HUES6 (cell line): Measurements from ENCODE around the gene GNG13.

Source experiments
- H3K27ac ChIP-seq: 2 replicates; pipeline ENCODE4 v1.7.0; 2013; ENCODE audit warnings: low read depth, mild to moderate bottlenecking, low read length, inconsistent platforms
- H3K27me3 ChIP-seq: 2 replicates; pipeline ENCODE4 v1.6.1; 2013; ENCODE audit warnings: low read length; ENCODE audit not compliant: control insufficient read depth, insufficient read depth
- H3K36me3 ChIP-seq: 2 replicates; pipeline ENCODE4 v1.6.1; 2013; ENCODE audit warnings: low read length; ENCODE audit not compliant: control insufficient read depth, insufficient read depth
- H3K4me1 ChIP-seq: 2 replicates; pipeline ENCODE4 v1.6.1; 2013; ENCODE audit warnings: low read length; ENCODE audit not compliant: control insufficient read depth, insufficient read depth
- H3K4me3 ChIP-seq: 2 replicates; pipeline ENCODE4 v1.5.1; 2013; ENCODE audit warnings: low read depth, low read length
- H3K9ac ChIP-seq: one replicate; pipeline ENCODE4 v1.6.1; 2013; ENCODE audit warnings: mild to moderate bottlenecking, low read length
- H3K9me3 ChIP-seq: 2 replicates; pipeline ENCODE4 v1.6.1; 2013; ENCODE audit warnings: low read depth, low read length; ENCODE audit not compliant: control insufficient read depth, insufficient read depth

Gene GNG13

DNA sequence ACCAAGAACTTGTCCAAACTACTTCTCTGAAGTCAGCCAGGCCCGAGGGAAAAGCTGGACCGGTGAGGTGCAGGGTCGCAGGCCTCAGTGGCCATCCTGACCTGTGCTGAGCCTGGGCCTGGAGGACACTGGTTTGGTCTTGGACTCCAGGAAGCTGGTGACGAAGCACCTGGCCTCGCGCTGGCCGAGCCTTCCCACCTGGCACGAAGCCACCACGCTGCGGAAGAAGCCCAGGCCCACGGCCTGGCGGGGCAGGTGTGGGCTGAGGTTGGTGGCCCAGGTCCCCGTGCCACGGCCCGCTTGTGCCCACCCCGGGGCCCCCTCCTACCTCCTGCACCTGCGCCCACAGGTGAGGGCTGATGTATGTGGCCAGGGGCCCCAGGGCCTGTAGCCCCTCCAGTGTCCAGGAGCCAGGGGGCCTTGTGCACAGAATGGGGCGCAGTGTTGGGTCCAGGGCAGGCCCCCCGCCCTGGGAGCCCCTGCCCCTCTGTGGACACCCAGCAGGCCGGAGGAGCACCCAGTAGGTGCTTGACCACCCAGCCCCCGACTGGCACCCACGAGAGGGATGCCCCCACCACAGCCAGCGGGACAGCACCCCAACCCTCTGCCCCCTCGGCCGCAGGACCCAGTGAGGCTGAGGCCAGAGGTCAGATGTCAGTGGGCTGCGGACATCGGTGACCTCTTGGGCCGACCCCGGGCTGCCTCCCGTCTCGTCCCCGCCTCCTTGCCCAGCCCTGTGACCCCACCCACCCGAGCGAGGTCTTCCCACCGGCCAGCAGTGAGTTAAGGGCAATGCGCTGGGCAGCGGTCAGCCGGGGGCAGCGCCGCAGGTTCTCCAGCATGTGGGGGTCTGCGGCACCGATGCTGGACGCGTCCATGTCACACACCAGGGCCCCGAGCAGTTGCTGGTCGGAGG, 26.2 kb downstream of the GNG13 start:
- H3K9ac ChIP-seq: no peak overlapping the region
- H3K36me3 ChIP-seq: no peaks in the 10 kb centered on the region
- no peak overlapping the region for H3K4me3 ChIP-seq
- no peaks in the 10 kb centered on the region; the same call in 1 of the 2 replicates for H3K4me1 ChIP-seq
- no peaks in the 10 kb centered on the region for H3K9me3 ChIP-seq
- H3K27me3 ChIP-seq: no peaks in the 10 kb centered on the region
- no peak overlapping the region for H3K27ac ChIP-seq

GRCh38 chr16:772959-773358, 27.6 kb downstream of the GNG13 start:
- no peak overlapping the region for H3K27ac ChIP-seq
- no peaks in the 10 kb centered on the region for H3K9me3 ChIP-seq
- H3K27me3 ChIP-seq: no peaks in the 10 kb centered on the region
- H3K36me3 ChIP-seq: no peaks in the 10 kb centered on the region
- no peak overlapping the region for H3K4me3 ChIP-seq
- H3K9ac ChIP-seq: no peak overlapping the region
- H3K4me1 ChIP-seq: no peaks in the 10 kb centered on the region; the same call in 1 of the 2 replicates

- Histone ChIP-seq H3K9ac (no peak overlapping the region), H3K9me3 (no peaks in the 10 kb centered on the region), H3K4me3 (no peak overlapping the region), H3K4me1 (no peaks in the 10 kb centered on the region; the same call in 1 of the 2 replicates), H3K27ac (no peak overlapping the region), H3K36me3 (no peaks in the 10 kb centered on the region), H3K27me3 (no peaks in the 10 kb centered on the region)
These were observed 30.1 kb downstream of the GNG13 start for GRCh38 chr16:770411-770810.

DNA sequence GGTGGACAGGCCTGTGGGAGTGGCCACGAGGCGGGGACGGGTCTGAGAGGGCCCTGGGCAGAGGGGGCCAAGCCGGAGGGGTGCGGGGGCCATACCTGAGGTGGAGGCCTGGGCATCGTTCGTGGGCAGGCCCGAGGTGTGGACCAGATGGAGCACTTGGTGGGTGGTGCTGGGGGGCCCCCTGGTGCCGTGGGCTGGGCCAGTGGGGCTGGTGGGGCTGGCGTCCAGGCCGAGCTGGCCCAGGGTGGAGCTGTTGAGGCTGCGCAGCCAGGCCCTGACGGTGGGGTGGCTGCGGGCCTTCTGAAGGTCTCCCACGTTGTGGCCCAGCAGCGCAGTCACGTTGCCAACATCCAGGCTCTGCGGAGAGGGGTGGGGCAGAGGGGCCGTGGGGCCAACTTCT, 30.6 kb downstream of the GNG13 start:
- Histone ChIP-seq H3K4me3 (no peak overlapping the region), H3K27ac (no peak overlapping the region), H3K36me3 (no peaks in the 10 kb centered on the region), H3K9ac (no peak overlapping the region), H3K27me3 (no peaks in the 10 kb centered on the region), H3K4me1 (no peaks in the 10 kb centered on the region; the same call in 1 of the 2 replicates), H3K9me3 (no peaks in the 10 kb centered on the region)

GRCh38 chr16:769184-769784, 31.2 kb downstream of the GNG13 start:
- H3K4me3 ChIP-seq: no peak overlapping the region

DNA sequence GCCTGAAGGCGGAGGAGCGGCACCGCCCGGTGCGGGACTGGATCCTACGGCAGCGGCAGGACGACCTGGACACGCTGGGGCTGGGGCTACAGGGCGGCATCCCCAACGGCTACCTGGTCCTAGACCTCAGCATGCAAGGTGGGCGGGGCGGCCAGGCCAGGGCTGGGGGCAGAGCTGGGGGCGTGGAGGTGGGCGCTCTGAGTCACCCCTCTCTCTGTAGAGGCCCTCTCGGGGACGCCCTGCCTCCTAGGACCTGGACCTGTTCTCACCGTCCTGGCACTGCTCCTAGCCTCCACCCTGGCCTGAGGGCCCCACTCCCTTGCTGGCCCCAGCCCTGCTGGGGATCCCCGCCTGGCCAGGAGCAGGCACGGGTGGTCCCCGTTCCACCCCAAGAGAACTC, 32.1 kb downstream of the GNG13 start:
- no peak overlapping the region for H3K9ac ChIP-seq
- H3K4me1 ChIP-seq: no peaks in the 10 kb centered on the region; the same call in 1 of the 2 replicates
- no peaks in the 10 kb centered on the region for H3K27me3 ChIP-seq
- no peaks in the 10 kb centered on the region for H3K36me3 ChIP-seq
- no peaks in the 10 kb centered on the region for H3K9me3 ChIP-seq
- H3K4me3 ChIP-seq: no peak overlapping the region; the same call in 1 of the 2 replicates
- no peak overlapping the region for H3K27ac ChIP-seq

More at GRCh38 chr16:769184-769784, 31.2 kb downstream of the GNG13 start:
- Histone ChIP-seq H3K36me3 (no peaks in the 10 kb centered on the region), H3K9ac (no peak overlapping the region), H3K4me1 (no peaks in the 10 kb centered on the region; the same call in 1 of the 2 replicates), H3K27ac (no peak overlapping the region), H3K9me3 (no peaks in the 10 kb centered on the region), H3K27me3 (no peaks in the 10 kb centered on the region)

DNA sequence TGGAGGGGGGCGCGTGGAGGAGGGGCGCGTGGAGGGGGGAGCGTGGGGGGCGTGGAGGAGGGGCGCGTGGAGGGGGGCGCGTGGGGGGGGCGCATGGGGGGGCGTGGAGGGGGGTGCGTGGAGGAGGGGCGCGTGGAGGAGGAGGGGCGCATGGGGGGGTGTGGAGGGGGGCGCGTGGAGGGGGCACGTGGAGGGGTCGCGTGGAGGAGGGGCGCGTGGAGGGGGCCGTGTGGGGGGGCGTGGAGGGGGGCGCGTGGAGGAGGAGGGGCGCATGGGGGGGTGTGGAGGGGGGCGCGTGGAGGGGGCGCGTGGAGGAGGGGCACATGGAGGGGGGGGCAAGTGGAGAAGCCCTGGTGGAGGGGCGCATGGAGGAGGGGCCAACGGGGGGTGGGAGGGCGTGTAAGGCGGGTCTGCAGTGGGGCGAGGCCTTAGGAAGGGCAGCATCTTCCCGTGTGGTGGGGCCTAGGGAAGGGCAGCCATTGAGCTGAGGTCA, 32.7 kb downstream of the GNG13 start:
- H3K9ac ChIP-seq: no peak overlapping the region
- H3K4me3 ChIP-seq: no peak overlapping the region
- H3K9me3 ChIP-seq: no peaks in the 10 kb centered on the region
- H3K27me3 ChIP-seq: no peaks in the 10 kb centered on the region
- H3K4me1 ChIP-seq: no peaks in the 10 kb centered on the region; the same call in 1 of the 2 replicates
- no peak overlapping the region for H3K27ac ChIP-seq
- H3K36me3 ChIP-seq: no peaks in the 10 kb centered on the region

DNA sequence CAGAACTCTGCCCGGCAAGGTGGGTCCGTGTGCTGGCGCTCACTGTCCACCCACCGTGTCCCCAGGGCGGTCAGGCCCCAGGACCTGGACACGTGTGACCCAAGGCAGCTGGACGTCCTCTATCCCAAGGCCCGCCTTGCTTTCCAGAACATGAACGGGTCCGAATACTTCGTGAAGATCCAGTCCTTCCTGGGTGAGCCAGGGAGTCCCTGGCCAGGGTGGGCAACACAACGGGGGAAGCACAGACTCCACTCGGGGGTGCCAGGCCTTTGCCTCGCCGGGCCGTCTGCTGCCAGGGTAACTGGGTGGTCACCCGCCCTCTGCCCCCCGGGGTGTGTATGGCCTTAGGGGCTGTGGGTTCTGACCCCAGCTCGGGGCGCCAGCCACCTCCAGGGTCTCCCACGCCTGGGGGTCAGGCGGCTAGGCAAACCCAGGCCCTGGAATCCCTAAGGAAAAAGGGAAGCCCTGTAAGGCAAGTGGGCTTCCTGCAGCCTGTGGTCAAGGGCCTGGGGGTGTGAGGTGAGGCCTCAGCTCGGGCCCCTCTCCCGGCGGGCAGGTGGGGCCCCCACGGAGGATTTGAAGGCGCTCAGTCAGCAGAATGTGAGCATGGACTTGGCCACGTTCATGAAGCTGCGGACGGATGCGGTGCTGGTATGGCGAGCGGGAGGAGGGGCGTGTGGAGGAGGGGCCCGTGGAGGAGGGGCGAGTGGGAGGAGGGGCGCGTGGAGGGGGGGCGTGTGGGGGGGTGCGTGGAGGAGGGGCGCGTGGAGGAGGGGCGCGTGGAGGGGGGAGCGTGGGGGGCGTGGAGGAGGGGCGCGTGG, 33.5 kb downstream of the GNG13 start:
- no peak overlapping the region for H3K4me3 ChIP-seq
- H3K4me1 ChIP-seq: no peaks in the 10 kb centered on the region; the same call in 1 of the 2 replicates
- no peak overlapping the region for H3K27ac ChIP-seq
- no peaks in the 10 kb centered on the region for H3K27me3 ChIP-seq
- H3K9me3 ChIP-seq: no peaks in the 10 kb centered on the region
- H3K9ac ChIP-seq: no peak overlapping the region
- no peaks in the 10 kb centered on the region for H3K36me3 ChIP-seq

DNA sequence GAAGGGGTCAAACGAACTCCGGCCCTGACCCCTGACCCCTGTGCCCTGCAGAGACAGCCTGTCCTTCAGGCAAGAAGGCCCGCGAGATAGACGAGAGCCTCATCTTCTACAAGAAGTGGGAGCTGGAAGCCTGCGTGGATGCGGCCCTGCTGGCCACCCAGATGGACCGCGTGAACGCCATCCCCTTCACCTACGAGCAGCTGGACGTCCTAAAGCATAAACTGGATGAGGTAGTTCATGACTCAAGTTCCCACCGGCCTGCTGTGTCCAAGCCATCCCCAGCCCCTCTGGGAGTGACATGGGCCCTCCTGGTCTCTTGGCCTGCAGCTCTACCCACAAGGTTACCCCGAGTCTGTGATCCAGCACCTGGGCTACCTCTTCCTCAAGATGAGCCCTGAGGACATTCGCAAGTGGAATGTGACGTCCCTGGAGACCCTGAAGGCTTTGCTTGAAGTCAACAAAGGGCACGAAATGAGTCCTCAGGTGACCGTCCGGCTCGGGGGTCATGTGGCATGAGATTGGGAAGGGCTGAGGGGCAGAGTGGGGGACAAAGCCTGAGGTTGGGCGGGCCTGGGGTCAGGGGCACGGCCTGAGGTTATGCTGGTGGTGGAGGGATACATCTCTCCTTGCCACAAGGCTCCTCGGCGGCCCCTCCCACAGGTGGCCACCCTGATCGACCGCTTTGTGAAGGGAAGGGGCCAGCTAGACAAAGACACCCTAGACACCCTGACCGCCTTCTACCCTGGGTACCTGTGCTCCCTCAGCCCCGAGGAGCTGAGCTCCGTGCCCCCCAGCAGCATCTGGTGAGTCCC, 34.3 kb downstream of the GNG13 start:
- Histone ChIP-seq H3K4me1 (no peaks in the 10 kb centered on the region; the same call in 1 of the 2 replicates), H3K9ac (no peak overlapping the region), H3K4me3 (no peak overlapping the region), H3K36me3 (no peaks in the 10 kb centered on the region), H3K27ac (no peak overlapping the region), H3K9me3 (no peaks in the 10 kb centered on the region), H3K27me3 (no peaks in the 10 kb centered on the region)

GRCh38 chr16:765488-765865, 35.1 kb downstream of the GNG13 start:
- no peak overlapping the region for H3K9ac ChIP-seq
- peaks cover 2% of the 10 kb centered on the region; the same call in 1 of the 2 replicates for H3K4me1 ChIP-seq
- no peak overlapping the region for H3K4me3 ChIP-seq
- H3K27me3 ChIP-seq: no peaks in the 10 kb centered on the region
- H3K9me3 ChIP-seq: no peaks in the 10 kb centered on the region
- H3K27ac ChIP-seq: no peak overlapping the region
- H3K36me3 ChIP-seq: no peaks in the 10 kb centered on the region
